GM12874 (cell line): ENCODE data around the gene RBM46.

Experiments used
- CTCF ChIP-seq: IDR thresholded peaks from 2 replicates; pipeline ENCODE4 v1.5.1; 2011; ENCODE audit warnings: low read depth, mild to moderate bottlenecking, control low read depth, low read length, moderate library complexity; ENCODE audit not compliant: insufficient read depth

Gene RBM46

GRCh38 chr4:154838694-154839093, 57.6 kb downstream of the RBM46 start:
- TF ChIP-seq CTCF, result no peak

GRCh38 chr4:154854362-154854761, 73.3 kb downstream of the RBM46 start:
- peak; percentile 17; the same call in 1 of the 2 replicates for TF ChIP-seq CTCF

GRCh38 chr4:154858166-154858565, 77.1 kb downstream of the RBM46 start:
- TF ChIP-seq CTCF, result no peak

GRCh38 chr4:154868414-154869194, 87.5 kb downstream of the RBM46 start:
- no peak for TF ChIP-seq CTCF

- TF ChIP-seq CTCF, result no peak
Observed at GRCh38 chr4:154869301-154869700, 88.2 kb downstream of the RBM46 start.

GRCh38 chr4:154872198-154872597, 91.1 kb downstream of the RBM46 start:
- no peak for TF ChIP-seq CTCF

- TF ChIP-seq CTCF, result no peak
Observed at GRCh38 chr4:154877110-154877760, 96.2 kb downstream of the RBM46 start.
